CD14-positive monocyte (primary cell): Measurements from ENCODE around the gene SLIT3. TPM values are rescaled to one million over a fixed set of nuclear protein-coding genes. Genes with fewer than 3 reads are reported as not detected.

ENCODE experiments used
- DNase-seq, 3 donors: peaks; one replicate each; pipeline ENCODE4 v3.0.0-alpha.2; 2011 to 2022
- H2AFZ ChIP-seq: 2 replicates; pipeline ENCODE4 v1.6.0; 2012; ENCODE audit warnings: mild to moderate bottlenecking, low read depth, low read length, inconsistent platforms; ENCODE audit not compliant: insufficient read depth, poor library complexity, severe bottlenecking
- H3K27ac ChIP-seq, 2 donors: 1 replicate in 1 of 2; 2 replicates in 1 of 2; pipeline ENCODE4 v1.5.1; 2012 to 2013; ENCODE audit warnings: low read length in 2 of 2, control low read depth in 1 of 2, inconsistent platforms in 1 of 2, low read depth in 1 of 2, mild to moderate bottlenecking in 1 of 2
- H3K27me3 ChIP-seq, 2 donors: one replicate each; pipeline versions ENCODE4 v1.6.0 to v1.6.1; 2011 to 2013; ENCODE audit warnings: low read length in 2 of 2; ENCODE audit not compliant: control insufficient read depth in 2 of 2, insufficient read depth in 2 of 2
- H3K36me3 ChIP-seq, 2 donors: replicated peaks in 1 of 2; 1 replicate in 1 of 2; 2 replicates in 1 of 2; pipeline versions ENCODE4 v1.5.1 to v1.6.1; 2012 to 2013; ENCODE audit warnings: low read length in 2 of 2, control low read depth in 1 of 2, inconsistent platforms in 1 of 2, mild to moderate bottlenecking in 1 of 2; ENCODE audit not compliant: insufficient read depth in 2 of 2, control insufficient read depth in 1 of 2
- H3K4me1 ChIP-seq, 2 donors: 1 replicate in 1 of 2; 2 replicates in 1 of 2; pipeline versions ENCODE4 v1.5.1 to v1.6.1; 2012 to 2013; ENCODE audit warnings: low read length in 2 of 2, control low read depth in 1 of 2, inconsistent platforms in 1 of 2, mild to moderate bottlenecking in 1 of 2, moderate library complexity in 1 of 2; ENCODE audit not compliant: insufficient read depth in 2 of 2, control insufficient read depth in 1 of 2
- H3K4me2 ChIP-seq: replicated peaks from 2 replicates; pipeline ENCODE3; 2012; ENCODE audit warnings: low read length, moderate library complexity, mild to moderate bottlenecking; ENCODE audit not compliant: poor library complexity, severe bottlenecking; ENCODE audit errors: extremely low read depth
- H3K4me3 ChIP-seq, 3 experiments: fragments of 200-600 bp in 1 of 3; sonication (generic) in 1 of 3; replicated peaks in 1 of 3; 1 replicate in 2 of 3; 2 replicates in 1 of 3; pipeline ENCODE4 v1.5.1; 2011 to 2013; ENCODE audit warnings: low read length in 3 of 3, mild to moderate bottlenecking in 3 of 3, control low read depth in 2 of 3, low read depth in 2 of 3, inconsistent platforms in 1 of 3, moderate library complexity in 1 of 3
- H3K79me2 ChIP-seq: 2 replicates; pipeline ENCODE4 v1.6.0; 2012; ENCODE audit warnings: mild to moderate bottlenecking, control low read depth, inconsistent platforms, low read length, moderate library complexity; ENCODE audit not compliant: insufficient read depth
- H3K9ac ChIP-seq: 2 replicates; pipeline ENCODE4 v1.6.0; 2017; ENCODE audit warnings: low read length, mild to moderate bottlenecking; ENCODE audit not compliant: insufficient read depth, poor library complexity, severe bottlenecking
- H3K9me3 ChIP-seq, 2 donors: replicated peaks in 1 of 2; 1 replicate in 1 of 2; 2 replicates in 1 of 2; pipeline versions ENCODE4 v1.5.1 to v1.6.1; 2012 to 2013; ENCODE audit warnings: low read length in 2 of 2, control low read depth in 1 of 2; ENCODE audit not compliant: control insufficient read depth in 1 of 2, insufficient read depth in 1 of 2
- H4K20me1 ChIP-seq: 2 replicates; pipeline ENCODE4 v1.6.0; 2012; ENCODE audit warnings: mild to moderate bottlenecking, low read length, control low read depth, moderate library complexity; ENCODE audit not compliant: insufficient read depth
- H3K27ac Mint-ChIP-seq, 7 donors: one replicate each; pipeline ENCODE4 v1.8.0; 2020; ENCODE audit warnings: mild to moderate bottlenecking in 7 of 7, mixed read lengths in 7 of 7, moderate library complexity in 6 of 7, inconsistent platforms in 2 of 7
- H3K27me3 Mint-ChIP-seq, 3 donors: one replicate each; pipeline ENCODE4 v1.8.0; 2021 to 2022; ENCODE audit warnings: low read depth in 3 of 3, mild to moderate bottlenecking in 3 of 3, mixed read lengths in 3 of 3, moderate library complexity in 3 of 3, inconsistent platforms in 1 of 3
- H3K36me3 Mint-ChIP-seq, 2 donors: one replicate each; pipeline ENCODE4 v1.8.0; 2020; ENCODE audit warnings: mixed read lengths in 2 of 2, inconsistent platforms in 1 of 2, mild to moderate bottlenecking in 1 of 2
- H3K4me1 Mint-ChIP-seq: one replicate; pipeline ENCODE4 v1.8.0; 2020; ENCODE audit warnings: mild to moderate bottlenecking, mixed read lengths
- H3K4me3 Mint-ChIP-seq, 2 donors: one replicate each; pipeline ENCODE4 v1.8.0; 2020; ENCODE audit warnings: mild to moderate bottlenecking in 2 of 2, mixed read lengths in 2 of 2, moderate library complexity in 1 of 2
- H3K9me3 Mint-ChIP-seq, 7 donors: one replicate each; pipeline ENCODE4 v1.8.0; 2020 to 2022; ENCODE audit warnings: mixed read lengths in 7 of 7, mild to moderate bottlenecking in 6 of 7, moderate library complexity in 6 of 7, inconsistent platforms in 2 of 7
- WGBS: methylation state at CpG from one replicate; pipeline ENCODE4 v1.1.5; 2013; ENCODE audit warnings: missing lambda C conversion rate; ENCODE audit not compliant: insufficient coverage; 5-methylcytosine and 5-hydroxymethylcytosine counted together
- intact Hi-C, 2 donors: fragments of 100-400 bp; cut with micrococcal nuclease; formaldehyde crosslinking; loops; one replicate each; pipeline versions ENCODE4 v1.15.0 to v1.15.1; 2023
- polyA plus RNA-seq, 3 donors: library from polyadenylated mRNA; depleted of rRNA in 1 of 3; unstranded in 2 of 3; stranded (reverse) in 1 of 3; fragments of 300-500 nt in 2 of 3; fragments of >200 nt in 1 of 3; fragmentation: Illumina TruSeq in 2 of 3; gene quantifications; 1 replicate in 2 of 3; 2 replicates in 1 of 3; pipeline ENCODE4 v1.2.3, GENCODE V29; 2012 to 2021
- TF ChIP-seq, protein P1 (sequence below): fragments of 200-600 bp; IDR thresholded peaks from one replicate; pipeline ENCODE4 v1.8.0; 2022; ENCODE audit warnings: antibody characterized with exemption, mild to moderate bottlenecking

SLIT3 gene
- polyA plus RNA-seq, 3 donors, result not detected

DNA sequence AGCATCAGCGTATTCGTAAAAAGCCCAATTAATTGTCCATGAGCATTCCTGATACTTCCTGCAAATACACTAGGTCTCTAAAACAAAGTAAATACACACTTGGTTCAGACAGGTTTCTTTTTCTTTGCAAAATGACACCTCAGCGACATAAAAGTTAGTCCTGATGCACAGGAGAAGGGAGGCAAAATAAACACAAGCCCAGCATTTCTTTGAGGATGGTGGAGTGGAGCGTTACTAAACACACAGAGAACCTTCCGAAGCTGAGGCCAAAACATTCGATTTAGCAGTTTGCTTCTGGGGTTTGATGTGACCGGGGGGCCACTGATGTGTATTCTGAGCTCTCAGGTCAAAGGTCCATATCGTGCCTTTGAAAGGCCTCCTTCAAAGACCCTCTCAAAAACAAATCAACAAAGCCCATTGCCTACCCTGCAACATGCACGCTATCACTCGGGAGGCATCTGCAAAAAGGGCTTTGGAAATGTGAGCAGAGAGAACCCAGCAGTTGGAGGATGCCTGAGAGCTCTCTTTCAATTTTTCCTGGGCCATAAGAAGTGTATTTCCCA is 453.3 kb downstream of the SLIT3 start:
- intact Hi-C loops, result no loop called here
- Histone ChIP-seq H3K79me2 (no peaks in the 10 kb centered on the region), H3K4me2 (no peak overlapping the region), H4K20me1 (no peaks in the 10 kb centered on the region), H3K4me1 (no peaks in the 10 kb centered on the region), H3K4me3 (no peak overlapping the region), H3K9ac (no peak overlapping the region), H3K27ac (no peak overlapping the region), H2AFZ (no peak overlapping the region), H3K27me3 (peaks cover 0 to 6% of the 10 kb centered on the region in 2 donors), H3K9me3 (no peaks in the 10 kb centered on the region), H3K36me3 (no peaks in the 10 kb centered on the region)
- WGBS, result 90% methylated on average over 6 of the region's 10 CpGs
- Mint-ChIP-seq H3K27ac (no peak overlapping the region), H3K36me3 (no peaks in the 10 kb centered on the region), H3K4me3 (no peak overlapping the region), H3K4me1 (peaks cover 7% of the 10 kb centered on the region), H3K27me3 (peaks cover 1 to 9% (median 2%) of the 10 kb centered on the region in 3 donors), H3K9me3 (no peaks in the 10 kb centered on the region)
- DNase-seq, result no peak
- TF ChIP-seq, protein P1, sequence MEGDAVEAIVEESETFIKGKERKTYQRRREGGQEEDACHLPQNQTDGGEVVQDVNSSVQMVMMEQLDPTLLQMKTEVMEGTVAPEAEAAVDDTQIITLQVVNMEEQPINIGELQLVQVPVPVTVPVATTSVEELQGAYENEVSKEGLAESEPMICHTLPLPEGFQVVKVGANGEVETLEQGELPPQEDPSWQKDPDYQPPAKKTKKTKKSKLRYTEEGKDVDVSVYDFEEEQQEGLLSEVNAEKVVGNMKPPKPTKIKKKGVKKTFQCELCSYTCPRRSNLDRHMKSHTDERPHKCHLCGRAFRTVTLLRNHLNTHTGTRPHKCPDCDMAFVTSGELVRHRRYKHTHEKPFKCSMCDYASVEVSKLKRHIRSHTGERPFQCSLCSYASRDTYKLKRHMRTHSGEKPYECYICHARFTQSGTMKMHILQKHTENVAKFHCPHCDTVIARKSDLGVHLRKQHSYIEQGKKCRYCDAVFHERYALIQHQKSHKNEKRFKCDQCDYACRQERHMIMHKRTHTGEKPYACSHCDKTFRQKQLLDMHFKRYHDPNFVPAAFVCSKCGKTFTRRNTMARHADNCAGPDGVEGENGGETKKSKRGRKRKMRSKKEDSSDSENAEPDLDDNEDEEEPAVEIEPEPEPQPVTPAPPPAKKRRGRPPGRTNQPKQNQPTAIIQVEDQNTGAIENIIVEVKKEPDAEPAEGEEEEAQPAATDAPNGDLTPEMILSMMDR, result no peak

DNA sequence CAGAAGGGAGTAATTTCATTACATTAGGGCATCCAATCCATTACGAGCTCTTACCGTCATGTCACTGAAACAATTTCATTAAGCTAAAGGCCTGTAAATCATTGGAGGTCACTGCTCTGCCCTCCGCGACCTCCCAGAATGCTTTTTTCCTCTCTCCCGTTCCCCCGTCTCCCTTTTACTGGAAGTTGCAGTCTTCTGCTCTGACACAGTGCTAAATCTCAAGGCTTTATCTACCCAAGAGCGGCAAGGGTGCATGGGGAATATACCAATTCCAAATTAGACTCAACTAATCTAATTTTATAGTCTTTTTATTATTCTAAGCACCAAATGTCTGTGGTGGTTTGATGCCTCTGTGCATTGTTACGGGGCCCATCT is 456.0 kb downstream of the SLIT3 start:
- H3K36me3 ChIP-seq, result no peaks in the 10 kb centered on the region
- H3K4me1 Mint-ChIP-seq, result no peaks in the 10 kb centered on the region
- no peak overlapping the region for H3K4me3 Mint-ChIP-seq
- no peaks in the 10 kb centered on the region for H4K20me1 ChIP-seq
- H3K9ac ChIP-seq, result no peak overlapping the region
- TF ChIP-seq, protein P1, result no peak
- H3K36me3 Mint-ChIP-seq, result no peaks in the 10 kb centered on the region
- peaks cover 0 to 1% (median 0%) of the 10 kb centered on the region in 7 donors for H3K9me3 Mint-ChIP-seq
- no peaks in the 10 kb centered on the region for H3K27me3 ChIP-seq
- intact Hi-C loops, result no loop called here
- H3K27me3 Mint-ChIP-seq, result peaks cover 0 to 11% (median 4%) of the 10 kb centered on the region in 3 donors
- H3K4me1 ChIP-seq, result no peaks in the 10 kb centered on the region
- H3K79me2 ChIP-seq, result no peaks in the 10 kb centered on the region
- 93% methylated on average over 4 of the region's 8 CpGs for WGBS
- no peak for DNase-seq
- no peak overlapping the region for H3K27ac Mint-ChIP-seq
- no peak overlapping the region for H2AFZ ChIP-seq
- no peak overlapping the region for H3K4me3 ChIP-seq
- H3K4me2 ChIP-seq, result no peak overlapping the region
- no peaks in the 10 kb centered on the region for H3K9me3 ChIP-seq
- no peak overlapping the region for H3K27ac ChIP-seq
